Measurements from ENCODE around the gene MEIS2. TPM values are rescaled to one million over a fixed set of nuclear protein-coding genes. Genes with fewer than 3 reads are reported as not detected.

The MEIS2 gene
- total and polyA plus RNA-seq, 2 experiments from 2014 or later: 224 to 432 TPM

- peak in 1 of 2 donors; percentile 63 for DNase-seq (ENCODE audit: low read depth in 1 of 2, low spot score in 1 of 2)
- peak overlapping the region; percentile 98 for H3K4me3 ChIP-seq
- TF ChIP-seq CTCF (IDR thresholded peaks at IDR 0.05; ENCODE audit: low read depth, low read length): no peak
These were observed 9.0 kb upstream of the MEIS2 start for GRCh38 chr15:37109168-37109871.

GRCh38 chr15:37108381-37109167 is 8.2 kb upstream of the MEIS2 start:
- Histone ChIP-seq H3K27me3 (no peaks in the 10 kb centered on the region), H3K27ac (peak overlapping the region; percentile 97), H3K4me1 (ENCODE audit: low read depth) (peaks cover 36% of the 10 kb centered on the region), H3K36me3 (no peaks in the 10 kb centered on the region), H3K9me3 (ENCODE audit: low read depth) (no peaks in the 10 kb centered on the region), H3K4me3 (peak overlapping the region; percentile 98)
- peak in 1 of 2 donors; percentile 56 for DNase-seq (ENCODE audit: low read depth in 1 of 2, low spot score in 1 of 2)
- no peak for TF ChIP-seq CTCF (IDR thresholded peaks at IDR 0.05; ENCODE audit: low read depth, low read length)

More at GRCh38 chr15:37109168-37109871, 9.0 kb upstream of the MEIS2 start:
- Histone ChIP-seq H3K4me1 (ENCODE audit: low read depth) (peaks cover 43% of the 10 kb centered on the region), H3K27me3 (no peaks in the 10 kb centered on the region), H3K27ac (peak overlapping the region; percentile 97), H3K9me3 (ENCODE audit: low read depth) (no peaks in the 10 kb centered on the region), H3K36me3 (no peaks in the 10 kb centered on the region)

GRCh38 chr15:37107744-37108380 is 7.5 kb upstream of the MEIS2 start:
- Histone ChIP-seq H3K4me1 (ENCODE audit: low read depth) (peaks cover 29% of the 10 kb centered on the region), H3K9me3 (ENCODE audit: low read depth) (no peaks in the 10 kb centered on the region), H3K36me3 (no peaks in the 10 kb centered on the region), H3K27ac (peak overlapping the region; percentile 97), H3K27me3 (no peaks in the 10 kb centered on the region), H3K4me3 (peak overlapping the region; percentile 98)
- TF ChIP-seq CTCF (IDR thresholded peaks at IDR 0.05; ENCODE audit: low read depth, low read length): no peak
- DNase-seq (ENCODE audit: low read depth in 1 of 2, low spot score in 1 of 2): no peak

GRCh38 chr15:37107071-37107743 is 6.9 kb upstream of the MEIS2 start:
- DNase-seq (ENCODE audit: low read depth in 1 of 2, low spot score in 1 of 2): peak in 1 of 2 donors; percentile 73
- no peak for TF ChIP-seq CTCF (IDR thresholded peaks at IDR 0.05; ENCODE audit: low read depth, low read length)

GRCh38 chr15:37106490-37107001 is 6.2 kb upstream of the MEIS2 start:
- H3K27me3 ChIP-seq: no peaks in the 10 kb centered on the region
- H3K27ac ChIP-seq: peak overlapping the region; percentile 97
- H3K4me1 ChIP-seq (ENCODE audit: low read depth): peaks cover 16% of the 10 kb centered on the region
- peak overlapping the region; percentile 98 for H3K4me3 ChIP-seq
- no peaks in the 10 kb centered on the region for H3K36me3 ChIP-seq
- peak; percentile 26 for TF ChIP-seq CTCF (IDR thresholded peaks at IDR 0.05; ENCODE audit: low read depth, low read length)
- no peaks in the 10 kb centered on the region for H3K9me3 ChIP-seq (ENCODE audit: low read depth)
- DNase-seq (ENCODE audit: low read depth in 1 of 2, low spot score in 1 of 2): peak; percentile 79 to 80

More at GRCh38 chr15:37107071-37107743, 6.9 kb upstream of the MEIS2 start:
- Histone ChIP-seq H3K27ac (peak overlapping the region; percentile 97), H3K27me3 (no peaks in the 10 kb centered on the region), H3K36me3 (no peaks in the 10 kb centered on the region), H3K4me1 (ENCODE audit: low read depth) (peaks cover 23% of the 10 kb centered on the region), H3K4me3 (peak overlapping the region; percentile 98), H3K9me3 (ENCODE audit: low read depth) (no peaks in the 10 kb centered on the region)
